SK-N-DZ (cell line): ENCODE results near the gene HIP1.
A peak's percentile ranks its signal among the peaks of the same experiment; 100 is the strongest.
"Not testable (repeated sequence)": the region's sequence is repeated elsewhere in the genome, so short reads cannot be mapped to it uniquely, and the experiment has no call there.

Experiments
- DNase-seq: peaks from one replicate; pipeline ENCODE4 v3.0.0-alpha.2; 2015; ENCODE audit warnings: low spot score
- small RNA-seq, 2 experiments: library from RNA; depleted of rRNA; stranded (forward); fragments of <200 nt; gene quantifications; one replicate each; pipeline ENCODE3, GENCODE V24; 2014

The HIP1 gene

GRCh38 chr7:75532639-75533038, 206.1 kb downstream of the HIP1 start:
- DNase-seq, result no peak

GRCh38 chr7:75531359-75531821, 207.4 kb downstream of the HIP1 start:
- no peak for DNase-seq

- DNase-seq, result not testable (repeated sequence)
These were observed 211.5 kb downstream of the HIP1 start for GRCh38 chr7:75527224-75527722.

- DNase-seq, result not testable (repeated sequence)
These were observed 217.0 kb downstream of the HIP1 start for GRCh38 chr7:75521727-75522126.

- not testable (repeated sequence) for DNase-seq
These were observed 219.9 kb downstream of the HIP1 start for GRCh38 chr7:75518842-75519241.

- DNase-seq, result not testable (repeated sequence)
These were observed 229.7 kb downstream of the HIP1 start for GRCh38 chr7:75509033-75509432.

- DNase-seq, result not testable (repeated sequence)
These were observed 246.7 kb downstream of the HIP1 start, which contains the start of gene SPDYE5 for GRCh38 chr7:75492020-75492419. SPDYE5 (plus strand) TSS chr7:75492320; CDS start chr7:75494048, 1,728 bp downstream.

- DNase-seq, result peak; percentile 92
These were observed 252.6 kb downstream of the HIP1 start, which contains the start of gene POM121C for GRCh38 chr7:75485979-75486643. POM121C (minus strand) TSS chr7:75486299; CDS start chr7:75441496, 44,803 bp downstream.

- peak; percentile 12 for DNase-seq
These were observed 253.3 kb downstream of the HIP1 start for GRCh38 chr7:75485355-75485978.

Small RNA genes within 50 kb of the gene (small RNA-seq; reads per million reads assigned to genes)
- gene AC211429.1, result 0 reads per million in 2 experiments
- 0 reads per million in 2 experiments for gene RF00019
